GM18499 (cell line): Measurements from ENCODE around the gene ALPI.

Experiments used
- ATAC-seq: cut with Tn5 transposase; IDR thresholded peaks from one replicate; pipeline ENCODE4 v1.9.1; 2021; ENCODE audit warnings: moderate number of reproducible peaks; ENCODE audit not compliant: insufficient read depth, unreplicated experiment

Gene ALPI

GRCh38 chr2:232493701-232494474 is 37.9 kb downstream of the ALPI start:
- ATAC-seq, result no peak

GRCh38 chr2:232494542-232494941 is 38.6 kb downstream of the ALPI start:
- ATAC-seq, result no peak

- no peak for ATAC-seq
Observed at GRCh38 chr2:232495292-232495691, 39.3 kb downstream of the ALPI start.

GRCh38 chr2:232496501-232497270 is 40.7 kb downstream of the ALPI start:
- no peak for ATAC-seq

GRCh38 chr2:232497348-232497747 is 41.4 kb downstream of the ALPI start:
- ATAC-seq, result no peak

- no peak for ATAC-seq
Observed at GRCh38 chr2:232498452-232498851, 42.5 kb downstream of the ALPI start.

- no peak for ATAC-seq
Observed at GRCh38 chr2:232501331-232501771, 45.4 kb downstream of the ALPI start.

GRCh38 chr2:232501794-232502390 is 45.9 kb downstream of the ALPI start:
- ATAC-seq, result no peak

- no peak for ATAC-seq
Observed at GRCh38 chr2:232502511-232502910, 46.6 kb downstream of the ALPI start.

- ATAC-seq, result no peak
Observed at GRCh38 chr2:232502911-232503808, 47.2 kb downstream of the ALPI start.

- ATAC-seq, result no peak
Observed at GRCh38 chr2:232503809-232504323, 47.9 kb downstream of the ALPI start.

GRCh38 chr2:232504438-232504837 is 48.5 kb downstream of the ALPI start:
- ATAC-seq, result no peak

- no peak for ATAC-seq
Observed at GRCh38 chr2:232505856-232506255, 49.9 kb downstream of the ALPI start.

- no peak for ATAC-seq
Observed at GRCh38 chr2:232506709-232507108, 50.8 kb downstream of the ALPI start.

- ATAC-seq, result no peak
Observed at GRCh38 chr2:232508251-232508650, 52.3 kb downstream of the ALPI start.
